Measurements from ENCODE around the gene CRISPLD2. TPM values are rescaled to one million over a fixed set of nuclear protein-coding genes. Genes with fewer than 3 reads are reported as not detected.

CRISPLD2 gene
- total and polyA plus RNA-seq, 12 donors, result 7.9 to 48.1 (median 15.2) TPM

DNA sequence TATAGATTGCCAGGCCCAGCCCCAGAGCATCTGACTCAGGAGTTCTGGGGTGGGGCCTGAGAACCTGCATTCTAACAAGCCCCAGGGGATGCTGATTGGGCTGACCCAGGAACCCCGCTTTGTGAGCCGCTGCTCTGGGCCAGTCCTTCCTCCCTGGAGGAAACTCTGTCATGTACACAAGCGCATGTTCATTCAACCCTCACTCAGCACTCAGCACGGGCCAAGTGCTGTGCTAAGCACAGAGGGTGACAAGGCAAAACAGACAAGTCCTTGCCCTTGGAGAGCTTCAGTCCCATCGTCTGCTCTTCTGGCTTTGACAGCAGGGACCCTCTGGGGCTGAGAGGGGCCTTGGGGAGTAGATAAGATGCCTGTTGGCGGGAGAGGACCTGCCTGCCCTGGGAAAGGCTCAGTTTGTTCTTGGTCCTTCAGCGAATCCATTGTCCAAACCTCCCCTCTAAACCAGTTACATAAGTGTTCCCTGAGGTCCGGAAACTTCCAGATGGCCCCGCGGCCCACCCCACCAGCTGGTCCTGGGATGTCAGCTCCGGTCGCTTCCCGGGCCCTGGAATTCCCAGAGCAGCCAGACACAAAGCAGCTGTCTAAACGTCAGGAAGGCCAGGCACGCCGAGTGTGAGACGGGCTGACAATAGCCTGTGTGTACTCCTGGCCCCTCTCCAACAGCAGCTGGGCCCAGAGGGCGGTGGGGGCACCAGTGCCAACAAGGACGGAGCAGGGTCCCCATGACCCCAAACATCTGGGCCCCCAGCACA is 102.8 kb downstream of the CRISPLD2 start:
- no peaks in the 10 kb centered on the region for H3K36me3 ChIP-seq
- peaks cover 8 to 62% (median 37%) of the 10 kb centered on the region in 9 donors for H3K4me1 ChIP-seq
- DNase-seq (peak; percentile 85 to 88), ATAC-seq (peak; percentile 75 to 84 (median 80))
- peak overlapping the region; percentile 67 to 91 (median 82) for H3K27ac ChIP-seq
- TF ChIP-seq, protein P1, sequence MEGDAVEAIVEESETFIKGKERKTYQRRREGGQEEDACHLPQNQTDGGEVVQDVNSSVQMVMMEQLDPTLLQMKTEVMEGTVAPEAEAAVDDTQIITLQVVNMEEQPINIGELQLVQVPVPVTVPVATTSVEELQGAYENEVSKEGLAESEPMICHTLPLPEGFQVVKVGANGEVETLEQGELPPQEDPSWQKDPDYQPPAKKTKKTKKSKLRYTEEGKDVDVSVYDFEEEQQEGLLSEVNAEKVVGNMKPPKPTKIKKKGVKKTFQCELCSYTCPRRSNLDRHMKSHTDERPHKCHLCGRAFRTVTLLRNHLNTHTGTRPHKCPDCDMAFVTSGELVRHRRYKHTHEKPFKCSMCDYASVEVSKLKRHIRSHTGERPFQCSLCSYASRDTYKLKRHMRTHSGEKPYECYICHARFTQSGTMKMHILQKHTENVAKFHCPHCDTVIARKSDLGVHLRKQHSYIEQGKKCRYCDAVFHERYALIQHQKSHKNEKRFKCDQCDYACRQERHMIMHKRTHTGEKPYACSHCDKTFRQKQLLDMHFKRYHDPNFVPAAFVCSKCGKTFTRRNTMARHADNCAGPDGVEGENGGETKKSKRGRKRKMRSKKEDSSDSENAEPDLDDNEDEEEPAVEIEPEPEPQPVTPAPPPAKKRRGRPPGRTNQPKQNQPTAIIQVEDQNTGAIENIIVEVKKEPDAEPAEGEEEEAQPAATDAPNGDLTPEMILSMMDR (IDR thresholded peaks at IDR 0.05), result no peak
- H3K9me3 ChIP-seq, result no peaks in the 10 kb centered on the region
- intact Hi-C loops (cut with DNase I), result loop anchor here in 2 of 10 donors (2.0 to 5.0 kb wide), 2 partner anchors 30 to 90 kb away; no protein-coding TSS in a partner anchor
- no peak overlapping the region for H3K4me3 ChIP-seq
- 10 to 12% methylated on average over 19 of the region's 19 CpGs for WGBS, 2 donors
- peaks cover 0 to 6% (median 0%) of the 10 kb centered on the region in 7 donors for H3K27me3 ChIP-seq

DNA sequence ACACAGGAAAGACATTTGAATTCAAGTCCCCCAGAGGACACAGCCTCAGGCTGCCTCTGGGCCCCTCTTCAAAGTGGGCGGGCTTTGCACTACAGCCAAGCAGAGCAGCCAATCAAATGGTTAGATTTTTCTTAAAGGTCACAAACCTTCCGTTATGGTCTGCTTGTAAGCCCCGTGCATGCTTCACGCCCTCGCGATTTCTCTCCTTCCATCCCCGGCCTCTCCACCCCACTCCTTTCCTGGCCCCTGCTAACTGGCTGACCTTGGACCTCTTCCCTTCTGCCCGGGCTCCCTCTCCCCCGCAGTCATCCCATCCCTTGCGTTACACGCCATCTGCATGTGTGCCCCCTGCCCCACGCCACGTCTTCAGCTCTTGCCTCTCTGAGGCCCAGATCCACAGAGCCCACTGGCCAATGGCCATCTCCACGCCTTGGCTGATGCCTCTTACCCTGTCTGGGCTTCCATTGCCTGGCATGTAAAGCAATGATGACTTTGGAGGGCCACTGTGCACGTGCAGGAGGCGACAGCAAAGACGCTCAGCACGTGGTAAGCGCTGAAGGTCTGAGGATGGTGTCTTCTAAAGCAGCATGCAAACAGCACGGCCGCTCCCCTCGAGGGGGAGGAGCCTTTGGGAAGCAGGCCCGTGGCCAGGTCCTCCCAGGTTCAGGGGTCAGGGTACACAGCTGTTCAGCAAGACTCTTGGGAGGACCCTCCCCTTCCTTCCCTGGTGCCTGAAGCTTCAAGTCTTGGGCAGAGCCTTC is 104.7 kb downstream of the CRISPLD2 start:
- peaks cover 10 to 68% (median 56%) of the 10 kb centered on the region in 9 donors for H3K4me1 ChIP-seq
- peak; percentile 71 to 74 for DNase-seq

DNA sequence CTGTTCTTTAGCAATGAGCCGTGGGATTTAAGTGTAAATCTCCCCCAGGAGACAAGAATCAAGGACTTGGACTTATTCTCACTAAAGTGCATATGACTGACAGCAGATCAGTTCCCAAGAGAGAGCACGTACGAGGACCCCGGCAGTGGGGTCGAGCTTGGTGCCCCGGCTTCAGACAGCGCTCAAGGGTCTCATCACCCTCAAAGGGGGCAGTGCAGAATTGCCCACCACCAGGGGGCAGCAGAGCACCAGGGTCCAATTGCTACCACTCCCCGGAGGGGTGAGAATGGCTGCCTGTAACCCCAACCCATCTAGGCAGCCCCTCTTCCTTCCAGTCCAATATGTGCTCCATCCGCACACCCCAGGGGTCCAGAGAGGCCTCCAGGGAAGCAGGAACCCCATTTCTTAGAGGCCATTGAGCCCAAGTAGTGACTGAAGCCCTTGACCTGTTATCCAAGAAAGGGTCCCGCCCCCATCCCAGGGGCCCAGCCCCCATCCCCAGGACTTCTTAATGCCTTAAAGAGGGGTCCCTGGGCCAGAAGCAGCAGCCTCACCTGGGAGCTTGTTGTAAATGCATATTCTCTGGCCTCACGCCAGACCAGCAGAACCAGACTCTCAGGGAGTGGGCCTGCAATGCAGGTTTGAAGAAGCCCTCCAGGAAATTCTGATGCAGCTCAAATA is 105.4 kb downstream of the CRISPLD2 start:
- ATAC-seq, result no peak
- Histone ChIP-seq H3K36me3 (no peaks in the 10 kb centered on the region), H3K27ac (peak overlapping the region in 7 of 10 donors; percentile 25 to 85 (median 76)), H3K4me3 (no peak overlapping the region), H3K9me3 (no peaks in the 10 kb centered on the region), H3K4me1 (peaks cover 10 to 73% (median 59%) of the 10 kb centered on the region in 9 donors), H3K27me3 (no peaks in the 10 kb centered on the region)
- 72 to 83% methylated on average over 11 of the region's 11 CpGs for WGBS, 2 donors
- intact Hi-C loops (cut with DNase I), result loop anchor here in 7 of 10 donors (1.0 to 5.0 kb wide), 5 partner anchors 27 to 47 kb away; no protein-coding TSS in a partner anchor
- DNase-seq, result peak; percentile 59 to 79
- TF ChIP-seq, protein P1 (IDR thresholded peaks at IDR 0.05), result peak; percentile 70 to 93 (median 80)

More for the DNA sequence above, 104.7 kb downstream of the CRISPLD2 start:
- H3K9me3 ChIP-seq, result no peaks in the 10 kb centered on the region
- peak; percentile 23 to 67 (median 45) for ATAC-seq
- H3K27me3 ChIP-seq, result no peaks in the 10 kb centered on the region
- intact Hi-C loops (cut with DNase I), result loop anchor here in 7 of 10 donors (1.0 to 5.0 kb wide), 6 partner anchors 28 to 92 kb away; no protein-coding TSS in a partner anchor
- H3K27ac ChIP-seq, result peak overlapping the region in 8 of 10 donors; percentile 25 to 85 (median 75)
- no peaks in the 10 kb centered on the region for H3K36me3 ChIP-seq
- no peak overlapping the region for H3K4me3 ChIP-seq
- WGBS, 2 donors, result 59 to 68% methylated on average over 23 of the region's 23 CpGs
- TF ChIP-seq, protein P1 (IDR thresholded peaks at IDR 0.05), result no peak

All from heart right ventricle (tissue), 16 donors.